OCI-LY1 (cell line): Measurements from ENCODE around the gene VTCN1.

Experiments
- CTCF ChIP-seq: fragments of 200-600 bp; sonication (generic), shearing (Covaris generic); IDR thresholded peaks from 2 replicates; pipeline ENCODE4 v1.5.1; 2017; ENCODE audit warnings: mild to moderate bottlenecking, antibody characterized with exemption, low read length, moderate library complexity, mixed read lengths
- EZH2 ChIP-seq: fragments of 200-600 bp; sonication (generic), shearing (Covaris generic); IDR thresholded peaks from 2 replicates; pipeline ENCODE4 v1.8.0; 2017; ENCODE audit warnings: borderline replicate concordance, mixed run types, mild to moderate bottlenecking, antibody characterized with exemption, low read length, moderate library complexity, mixed read lengths

- TF ChIP-seq CTCF (no peak), EZH2 (no peak)
Measured at GRCh38 chr1:117239467-117239866, 28.7 kb upstream of the VTCN1 start.
